ENCODE results near the gene EPX. TPM values are rescaled to one million over a fixed set of nuclear protein-coding genes. Genes with fewer than 3 reads are reported as not detected.

EPX gene
- total RNA-seq, 6 experiments from 2014 or later: not detected

GRCh38 chr17:58176200-58176599, 16.3 kb upstream of the EPX start:
- Mint-ChIP-seq H3K27me3 (ENCODE audit: insufficient read depth) (peaks cover 23% of the 10 kb centered on the region), H3K9me3 (no peaks in the 10 kb centered on the region), H3K27ac (no peak overlapping the region), H3K4me1 (ENCODE audit: low read depth) (no peaks in the 10 kb centered on the region), H3K4me3 (no peak overlapping the region), H3K36me3 (ENCODE audit: low read depth) (no peaks in the 10 kb centered on the region)
- DNase-seq: no peak
- no peak for TF ChIP-seq CTCF (IDR thresholded peaks at IDR 0.05)

GRCh38 chr17:58181796-58182195, 10.7 kb upstream of the EPX start:
- Mint-ChIP-seq H3K27ac (no peak overlapping the region), H3K27me3 (ENCODE audit: insufficient read depth) (peaks cover 23% of the 10 kb centered on the region), H3K36me3 (ENCODE audit: low read depth) (no peaks in the 10 kb centered on the region), H3K4me1 (ENCODE audit: low read depth) (peaks cover 6% of the 10 kb centered on the region; the same call in 1 of the 2 replicates), H3K4me3 (no peak overlapping the region), H3K9me3 (no peaks in the 10 kb centered on the region)
- no peak for DNase-seq
- no peak for TF ChIP-seq CTCF (IDR thresholded peaks at IDR 0.05)

- Mint-ChIP-seq H3K36me3 (ENCODE audit: low read depth) (no peaks in the 10 kb centered on the region), H3K4me1 (ENCODE audit: low read depth) (peaks cover 6% of the 10 kb centered on the region; the same call in 1 of the 2 replicates), H3K27ac (no peak overlapping the region), H3K4me3 (no peak overlapping the region), H3K9me3 (no peaks in the 10 kb centered on the region), H3K27me3 (ENCODE audit: insufficient read depth) (peaks cover 35% of the 10 kb centered on the region)
- DNase-seq: no peak
- TF ChIP-seq CTCF (IDR thresholded peaks at IDR 0.05): no peak
These were observed 9.0 kb upstream of the EPX start for GRCh38 chr17:58183514-58183913.

- DNase-seq: peak; percentile 25
These were observed 8.1 kb upstream of the EPX start for GRCh38 chr17:58184308-58184985.

GRCh38 chr17:58184986-58185761, 7.4 kb upstream of the EPX start:
- no peak overlapping the region for H3K27ac Mint-ChIP-seq
- peaks cover 15% of the 10 kb centered on the region for H3K4me1 Mint-ChIP-seq (ENCODE audit: low read depth)
- DNase-seq: no peak
- no peaks in the 10 kb centered on the region for H3K9me3 Mint-ChIP-seq
- H3K27me3 Mint-ChIP-seq (ENCODE audit: insufficient read depth): peaks cover 27% of the 10 kb centered on the region
- H3K4me3 Mint-ChIP-seq: no peak overlapping the region
- TF ChIP-seq CTCF (IDR thresholded peaks at IDR 0.05): no peak
- no peaks in the 10 kb centered on the region for H3K36me3 Mint-ChIP-seq (ENCODE audit: low read depth)

More at GRCh38 chr17:58184308-58184985, 8.1 kb upstream of the EPX start:
- Mint-ChIP-seq H3K4me1 (ENCODE audit: low read depth) (peaks cover 7% of the 10 kb centered on the region), H3K36me3 (ENCODE audit: low read depth) (no peaks in the 10 kb centered on the region), H3K4me3 (no peak overlapping the region), H3K27me3 (ENCODE audit: insufficient read depth) (peaks cover 27% of the 10 kb centered on the region), H3K27ac (no peak overlapping the region), H3K9me3 (no peaks in the 10 kb centered on the region)
- TF ChIP-seq CTCF (IDR thresholded peaks at IDR 0.05): no peak
